Astrocyte (in vitro differentiated cells and primary cell): Measurements from ENCODE around the gene TCP1. TPM values are rescaled to one million over a fixed set of nuclear protein-coding genes. Genes with fewer than 3 reads are reported as not detected.

ENCODE experiments used
- DNase-seq: peaks from one replicate; pipeline ENCODE4 v3.0.0-alpha.2; 2010; ENCODE audit warnings: low read depth
- FAIRE-seq: peaks from 2 replicates; lab custom pipeline; 2011; peaks lifted over from hg19 to GRCh38; lab: Jason Lieb, UNC
- H2AFZ ChIP-seq: 2 replicates; pipeline ENCODE4 v1.6.0; 2012; ENCODE audit warnings: low read depth, low read length, inconsistent platforms
- H3K27ac ChIP-seq: 2 replicates; pipeline ENCODE4 v1.5.1; 2011; ENCODE audit warnings: low read depth, low read length, inconsistent platforms
- H3K27me3 ChIP-seq: 2 replicates; pipeline ENCODE4 v1.6.0; 2011; ENCODE audit warnings: low read length, inconsistent platforms; ENCODE audit not compliant: insufficient read depth
- H3K36me3 ChIP-seq: 2 replicates; pipeline ENCODE4 v1.5.1; 2011; ENCODE audit warnings: low read length, inconsistent platforms; ENCODE audit not compliant: insufficient read depth
- H3K4me1 ChIP-seq: 2 replicates; pipeline ENCODE4 v1.5.1; 2011; ENCODE audit warnings: low read length, inconsistent platforms; ENCODE audit not compliant: insufficient read depth
- H3K4me2 ChIP-seq: 2 replicates; pipeline ENCODE4 v1.6.0; 2012; ENCODE audit warnings: low read length, inconsistent platforms
- H3K4me3 ChIP-seq: 2 replicates; pipeline ENCODE4 v1.5.1; 2011; ENCODE audit warnings: low read depth, mild to moderate bottlenecking, low read length, inconsistent platforms; ENCODE audit not compliant: insufficient read depth
- H3K79me2 ChIP-seq: 2 replicates; pipeline ENCODE4 v1.6.0; 2012; ENCODE audit warnings: mild to moderate bottlenecking, low read length, inconsistent platforms; ENCODE audit not compliant: insufficient read depth
- H3K9ac ChIP-seq: 2 replicates; pipeline ENCODE4 v1.6.0; 2012; ENCODE audit warnings: mild to moderate bottlenecking, low read length, inconsistent platforms
- H3K9me3 ChIP-seq: 2 replicates; pipeline ENCODE4 v1.5.1; 2012; ENCODE audit warnings: low read depth, mild to moderate bottlenecking, low read length, inconsistent platforms; ENCODE audit not compliant: insufficient read depth
- H4K20me1 ChIP-seq: 2 replicates; pipeline ENCODE4 v1.6.0; 2012; ENCODE audit warnings: low read length, inconsistent platforms; ENCODE audit not compliant: insufficient read depth
- H3K27ac Mint-ChIP-seq: one replicate; pipeline ENCODE4 v1.8.0; 2021; ENCODE audit warnings: mild to moderate bottlenecking, mixed read lengths; ENCODE audit not compliant: unreplicated experiment
- H3K27me3 Mint-ChIP-seq: one replicate; pipeline ENCODE4 v1.8.0; 2021; ENCODE audit warnings: low read depth, mixed read lengths; ENCODE audit not compliant: unreplicated experiment
- H3K36me3 Mint-ChIP-seq: one replicate; pipeline ENCODE4 v1.8.0; 2021; ENCODE audit warnings: low read depth, mixed read lengths; ENCODE audit not compliant: unreplicated experiment
- H3K4me1 Mint-ChIP-seq: one replicate; pipeline ENCODE4 v1.8.0; 2021; ENCODE audit warnings: low read depth, mixed read lengths; ENCODE audit not compliant: unreplicated experiment
- H3K4me3 Mint-ChIP-seq: one replicate; pipeline ENCODE4 v1.8.0; 2021; ENCODE audit warnings: mild to moderate bottlenecking, moderate library complexity, mixed read lengths; ENCODE audit not compliant: unreplicated experiment
- H3K9me3 Mint-ChIP-seq: one replicate; pipeline ENCODE4 v1.8.0; 2021; ENCODE audit warnings: mild to moderate bottlenecking, mixed read lengths; ENCODE audit not compliant: unreplicated experiment
- CTCF ChIP-seq: IDR thresholded peaks from 2 replicates; pipeline ENCODE4 v1.5.1; 2011; ENCODE audit warnings: low read depth, mild to moderate bottlenecking, inconsistent platforms, low read length, moderate library complexity; ENCODE audit not compliant: insufficient read depth
- EZH2 ChIP-seq: IDR thresholded peaks from 2 replicates; pipeline ENCODE4 v1.6.1; 2012; ENCODE audit warnings: mild to moderate bottlenecking, low read length, inconsistent platforms; ENCODE audit not compliant: insufficient read depth
- total RNA-seq: library from RNA; stranded (reverse); gene quantifications from 2 replicates; pipeline ENCODE4 v1.2.1, GENCODE V29; 2021

Gene TCP1
- total RNA-seq, 1 donor from 2014 or later: 256 TPM

- FAIRE-seq (no peak), DNase-seq (no peak)
- H3K9ac ChIP-seq: no peak overlapping the region
- no peaks in the 10 kb centered on the region for H3K9me3 ChIP-seq
- H3K36me3 ChIP-seq: peaks cover 70% of the 10 kb centered on the region
- Mint-ChIP-seq H3K9me3 (peaks cover 2% of the 10 kb centered on the region), H3K27me3 (no peaks in the 10 kb centered on the region), H3K4me1 (peaks cover 10% of the 10 kb centered on the region), H3K36me3 (peaks cover 20% of the 10 kb centered on the region), H3K4me3 (no peak overlapping the region), H3K27ac (no peak overlapping the region)
- H3K27me3 ChIP-seq: no peaks in the 10 kb centered on the region
- TF ChIP-seq EZH2 (no peak), CTCF (no peak)
- no peak overlapping the region for H3K27ac ChIP-seq
- no peak overlapping the region for H2AFZ ChIP-seq
- H4K20me1 ChIP-seq: peaks cover 55% of the 10 kb centered on the region
- no peaks in the 10 kb centered on the region for H3K4me1 ChIP-seq
- H3K4me3 ChIP-seq: no peak overlapping the region
- H3K4me2 ChIP-seq: no peak overlapping the region
- peaks cover 24% of the 10 kb centered on the region for H3K79me2 ChIP-seq
These were observed 11.3 kb downstream of the TCP1 start for GRCh38 chr6:159778131-159778530.

- Histone ChIP-seq H3K27me3 (no peaks in the 10 kb centered on the region), H3K4me3 (no peak overlapping the region), H3K4me2 (no peak overlapping the region), H2AFZ (no peak overlapping the region), H4K20me1 (peaks cover 47% of the 10 kb centered on the region), H3K27ac (no peak overlapping the region), H3K9ac (no peak overlapping the region), H3K9me3 (no peaks in the 10 kb centered on the region), H3K36me3 (peaks cover 67% of the 10 kb centered on the region), H3K79me2 (peaks cover 17% of the 10 kb centered on the region), H3K4me1 (no peaks in the 10 kb centered on the region)
- no peaks in the 10 kb centered on the region for H3K27me3 Mint-ChIP-seq
- peaks cover 20% of the 10 kb centered on the region for H3K36me3 Mint-ChIP-seq
- DNase-seq: no peak
- no peak for FAIRE-seq
- H3K9me3 Mint-ChIP-seq: peaks cover 2% of the 10 kb centered on the region
- TF ChIP-seq CTCF (no peak), EZH2 (no peak)
- peaks cover 7% of the 10 kb centered on the region for H3K4me1 Mint-ChIP-seq
- H3K4me3 Mint-ChIP-seq: no peak overlapping the region
- H3K27ac Mint-ChIP-seq: no peak overlapping the region
These were observed 12.0 kb downstream of the TCP1 start for GRCh38 chr6:159777240-159777904.

- Mint-ChIP-seq H3K4me1 (peaks cover 4% of the 10 kb centered on the region), H3K27ac (no peak overlapping the region), H3K9me3 (peaks cover 3% of the 10 kb centered on the region), H3K36me3 (peaks cover 32% of the 10 kb centered on the region), H3K4me3 (no peak overlapping the region), H3K27me3 (no peaks in the 10 kb centered on the region)
- H4K20me1 ChIP-seq: peaks cover 4% of the 10 kb centered on the region
- H3K4me2 ChIP-seq: no peak overlapping the region
- no peaks in the 10 kb centered on the region for H3K9me3 ChIP-seq
- no peak overlapping the region for H3K4me3 ChIP-seq
- no peaks in the 10 kb centered on the region for H3K27me3 ChIP-seq
- no peaks in the 10 kb centered on the region for H3K4me1 ChIP-seq
- no peak overlapping the region for H2AFZ ChIP-seq
- H3K9ac ChIP-seq: no peak overlapping the region
- peaks cover 53% of the 10 kb centered on the region for H3K36me3 ChIP-seq
- TF ChIP-seq EZH2 (no peak), CTCF (no peak)
- FAIRE-seq (no peak), DNase-seq (no peak)
- no peak overlapping the region for H3K27ac ChIP-seq
- no peaks in the 10 kb centered on the region for H3K79me2 ChIP-seq
These were observed 17.2 kb downstream of the TCP1 start for GRCh38 chr6:159772196-159772595.
